ENCODE measurements around the gene EVI2B. TPM values are rescaled to one million over a fixed set of nuclear protein-coding genes. Genes with fewer than 3 reads are reported as not detected.

EVI2B gene
- total and polyA plus RNA-seq, 12 donors, result 0.67 to 16.7 (median 7.6) TPM

- H3K27ac ChIP-seq, result no peak overlapping the region
- H3K9me3 ChIP-seq (replicated peaks in 1 of 3), result no peaks in the 10 kb centered on the region
- WGBS, 4 donors, result 93 to 96% (median 95%) methylated on average over 2 of the region's 2 CpGs
- H3K4me3 ChIP-seq, result no peak overlapping the region
- intact Hi-C loops (cut with DNase I), result no loop called here
- peaks cover 3 to 27% of the 10 kb centered on the region in 2 donors for H3K4me1 ChIP-seq (replicated peaks in 1 of 2)
- DNase-seq, result no peak
- TF ChIP-seq POLR2A (IDR thresholded peaks at IDR 0.05), result no peak
- no peak for TF ChIP-seq CTCF (IDR thresholded peaks at IDR 0.05)
- H3K27me3 ChIP-seq, result no peaks in the 10 kb centered on the region
- H3K36me3 ChIP-seq (replicated peaks in 1 of 2), result no peaks in the 10 kb centered on the region
Observed at GRCh38 chr17:31254654-31255053, 59.2 kb downstream of the EVI2B start.

Other genes with a start within 250 kb of the EVI2B start
- gene NF1, start 219.1 kb downstream of the EVI2B start, total RNA-seq, result 10 to 100 TPM; 45.2 to 91.3 (median 55.9) TPM
- gene NF1, start 219.1 kb downstream of the EVI2B start, polyA plus RNA-seq, result 10 to 100 TPM in 2 of 3 donors, 1 to 10 TPM in 1; 8.8 to 29.0 (median 11.5) TPM
- under 1 TPM in 2 of 9 donors, not detected in 7; 0.20 to 0.28 TPM for gene OMG, start 16.8 kb downstream of the EVI2B start, total RNA-seq
- under 1 TPM; 0.48 to 0.54 (median 0.49) TPM for gene OMG, start 16.8 kb downstream of the EVI2B start, polyA plus RNA-seq
- 10 to 100 TPM in 1 of 9 donors, 1 to 10 TPM in 8; 1.4 to 17.7 (median 5.6) TPM for gene EVI2A, start 7.6 kb upstream of the EVI2B start, total RNA-seq
- 1 to 10 TPM; 3.7 to 8.7 (median 4.5) TPM for gene EVI2A, start 7.6 kb upstream of the EVI2B start, polyA plus RNA-seq
- gene RAB11FIP4, start 77.6 kb upstream of the EVI2B start, total RNA-seq, result 1 to 10 TPM in 8 of 9 donors, under 1 TPM in 1; 0.48 to 3.8 (median 2.5) TPM
- 1 to 10 TPM in 1 of 3 donors, under 1 TPM in 2; 0.54 to 2.1 (median 0.92) TPM for gene RAB11FIP4, start 77.6 kb upstream of the EVI2B start, polyA plus RNA-seq